HG02840 (cell line): Measurements from ENCODE around the gene SIRPA.

Experiments
- ATAC-seq: cut with Tn5 transposase; IDR thresholded peaks from one replicate; pipeline ENCODE4 v1.9.1; 2021; ENCODE audit warnings: mild to moderate bottlenecking, moderate library complexity, moderate number of reproducible peaks; ENCODE audit not compliant: unreplicated experiment, low FRiP score

SIRPA gene

GRCh38 chr20:1927217-1927616 is 32.0 kb downstream of the SIRPA start:
- ATAC-seq = no peak

- ATAC-seq = no peak
These were observed 32.9 kb downstream of the SIRPA start for GRCh38 chr20:1928154-1928553.

GRCh38 chr20:1928782-1929181 is 33.6 kb downstream of the SIRPA start:
- no peak for ATAC-seq

- ATAC-seq = no peak
These were observed 34.3 kb downstream of the SIRPA start for GRCh38 chr20:1929460-1929859.

GRCh38 chr20:1930165-1930564 is 35.0 kb downstream of the SIRPA start:
- ATAC-seq = no peak

- ATAC-seq = no peak
These were observed 36.6 kb downstream of the SIRPA start for GRCh38 chr20:1931830-1932229.

- ATAC-seq = no peak
These were observed 37.8 kb downstream of the SIRPA start for GRCh38 chr20:1932971-1933370.

GRCh38 chr20:1933465-1933870 is 38.3 kb downstream of the SIRPA start:
- ATAC-seq = no peak

- no peak for ATAC-seq
These were observed 38.9 kb downstream of the SIRPA start for GRCh38 chr20:1934156-1934555.

GRCh38 chr20:1934721-1935573 is 39.7 kb downstream of the SIRPA start:
- ATAC-seq = no peak

- ATAC-seq = no peak
These were observed 40.6 kb downstream of the SIRPA start for GRCh38 chr20:1935696-1936366.

- no peak for ATAC-seq
These were observed 42.2 kb downstream of the SIRPA start for GRCh38 chr20:1937316-1937976.

- ATAC-seq = no peak
These were observed 43.5 kb downstream of the SIRPA start for GRCh38 chr20:1938464-1939269.

GRCh38 chr20:1939270-1939595 is 44.0 kb downstream of the SIRPA start:
- no peak for ATAC-seq

- ATAC-seq = no peak
These were observed 45.4 kb downstream of the SIRPA start for GRCh38 chr20:1940581-1940980.

- ATAC-seq = no peak
These were observed 46.0 kb downstream of the SIRPA start for GRCh38 chr20:1941226-1941625.

- ATAC-seq = no peak
These were observed 46.9 kb downstream of the SIRPA start for GRCh38 chr20:1942061-1942460.

- ATAC-seq = no peak
These were observed 47.5 kb downstream of the SIRPA start for GRCh38 chr20:1942486-1943274.

GRCh38 chr20:1943275-1944002 is 48.2 kb downstream of the SIRPA start:
- no peak for ATAC-seq
